D721Med (cell line): ENCODE data around the gene CAPN5.

Source experiments
- DNase-seq: peaks from one replicate; pipeline ENCODE4 v3.0.0; 2011; ENCODE audit warnings: low spot score; ENCODE audit not compliant: insufficient read length
- FAIRE-seq: peaks from 2 replicates; lab custom pipeline; 2011; peaks lifted over from hg19 to GRCh38; lab: Jason Lieb, UNC
- TF ChIP-seq, protein P1 (sequence below): IDR thresholded peaks from 2 replicates; pipeline ENCODE4 v1.5.1; 2012; ENCODE audit warnings: mild to moderate bottlenecking, control low read depth; ENCODE audit not compliant: insufficient read depth; ENCODE audit errors: missing control alignments

The CAPN5 gene

DNA sequence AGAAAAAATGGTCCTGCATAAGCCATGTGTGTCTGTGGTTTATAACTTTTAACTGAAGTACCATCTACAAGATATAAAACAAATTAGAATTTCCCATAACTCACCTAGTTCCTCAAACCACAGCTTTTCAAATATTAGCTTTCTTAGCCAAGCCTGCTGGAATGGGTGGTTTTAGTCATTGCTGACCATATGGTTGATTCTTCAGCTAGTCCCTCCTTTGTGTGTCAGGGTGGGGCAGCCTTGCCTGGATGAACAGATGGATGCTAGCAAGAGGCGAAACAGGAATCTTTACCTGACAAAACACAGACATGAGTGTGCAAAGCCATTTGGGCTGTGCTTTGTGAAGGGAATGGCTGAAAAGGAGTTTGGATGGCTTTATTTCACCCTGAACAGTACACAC lies 39.5 kb upstream of the CAPN5 start:
- DNase-seq, result no peak
- no peak for FAIRE-seq
- TF ChIP-seq, protein P1, sequence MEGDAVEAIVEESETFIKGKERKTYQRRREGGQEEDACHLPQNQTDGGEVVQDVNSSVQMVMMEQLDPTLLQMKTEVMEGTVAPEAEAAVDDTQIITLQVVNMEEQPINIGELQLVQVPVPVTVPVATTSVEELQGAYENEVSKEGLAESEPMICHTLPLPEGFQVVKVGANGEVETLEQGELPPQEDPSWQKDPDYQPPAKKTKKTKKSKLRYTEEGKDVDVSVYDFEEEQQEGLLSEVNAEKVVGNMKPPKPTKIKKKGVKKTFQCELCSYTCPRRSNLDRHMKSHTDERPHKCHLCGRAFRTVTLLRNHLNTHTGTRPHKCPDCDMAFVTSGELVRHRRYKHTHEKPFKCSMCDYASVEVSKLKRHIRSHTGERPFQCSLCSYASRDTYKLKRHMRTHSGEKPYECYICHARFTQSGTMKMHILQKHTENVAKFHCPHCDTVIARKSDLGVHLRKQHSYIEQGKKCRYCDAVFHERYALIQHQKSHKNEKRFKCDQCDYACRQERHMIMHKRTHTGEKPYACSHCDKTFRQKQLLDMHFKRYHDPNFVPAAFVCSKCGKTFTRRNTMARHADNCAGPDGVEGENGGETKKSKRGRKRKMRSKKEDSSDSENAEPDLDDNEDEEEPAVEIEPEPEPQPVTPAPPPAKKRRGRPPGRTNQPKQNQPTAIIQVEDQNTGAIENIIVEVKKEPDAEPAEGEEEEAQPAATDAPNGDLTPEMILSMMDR, result no peak

DNA sequence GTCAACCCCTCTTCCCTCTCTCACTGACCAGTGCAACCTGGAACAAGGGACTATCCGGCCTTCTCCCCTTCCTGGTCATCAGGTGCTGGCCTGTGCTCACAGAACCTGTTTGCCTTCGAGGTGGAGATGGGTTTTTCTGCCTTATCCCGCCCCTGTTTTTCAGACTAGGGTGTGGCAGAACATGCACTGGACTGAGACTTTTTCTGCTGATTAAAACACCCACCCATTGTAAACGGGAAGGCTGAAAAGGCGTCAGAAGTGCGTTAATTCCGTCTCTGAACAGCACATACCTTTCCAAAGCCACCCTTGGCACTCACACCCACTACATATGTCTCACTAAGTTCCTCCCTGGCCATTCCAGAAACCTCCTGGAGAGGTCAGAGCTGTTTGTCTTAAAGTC lies 36.9 kb upstream of the CAPN5 start:
- no peak for DNase-seq
- no peak for FAIRE-seq
- TF ChIP-seq, protein P1, result no peak

DNA sequence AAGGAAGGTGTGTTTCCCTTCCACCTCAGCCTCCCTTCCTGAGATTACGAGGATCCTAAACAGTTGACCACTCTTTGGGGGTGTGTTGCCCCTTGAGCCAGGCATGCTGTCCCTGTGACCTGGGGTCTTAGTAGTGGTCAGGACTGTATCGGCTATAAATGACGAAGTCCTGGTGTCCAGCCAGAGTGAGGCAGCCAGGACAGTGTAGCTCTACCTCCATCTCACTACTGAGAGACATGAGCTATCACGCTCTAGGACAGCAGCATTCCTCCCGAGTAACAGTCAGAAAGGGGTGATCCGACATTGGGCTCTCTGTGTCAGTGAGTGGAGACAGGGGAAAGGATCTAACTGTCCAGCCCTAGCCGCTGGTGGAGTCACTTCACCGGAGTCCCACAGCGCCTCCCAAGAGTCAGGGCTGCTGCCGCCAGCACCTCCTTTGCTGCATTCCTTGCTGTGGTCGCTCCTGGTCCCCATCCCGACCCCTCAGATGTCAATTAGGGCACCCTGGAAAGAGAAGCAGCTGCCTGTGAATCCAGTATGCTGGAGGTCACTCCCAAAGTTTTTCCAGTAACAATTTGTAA lies 35.8 kb upstream of the CAPN5 start:
- no peak for DNase-seq
- TF ChIP-seq, protein P1, result no peak
- FAIRE-seq, result no peak

DNA sequence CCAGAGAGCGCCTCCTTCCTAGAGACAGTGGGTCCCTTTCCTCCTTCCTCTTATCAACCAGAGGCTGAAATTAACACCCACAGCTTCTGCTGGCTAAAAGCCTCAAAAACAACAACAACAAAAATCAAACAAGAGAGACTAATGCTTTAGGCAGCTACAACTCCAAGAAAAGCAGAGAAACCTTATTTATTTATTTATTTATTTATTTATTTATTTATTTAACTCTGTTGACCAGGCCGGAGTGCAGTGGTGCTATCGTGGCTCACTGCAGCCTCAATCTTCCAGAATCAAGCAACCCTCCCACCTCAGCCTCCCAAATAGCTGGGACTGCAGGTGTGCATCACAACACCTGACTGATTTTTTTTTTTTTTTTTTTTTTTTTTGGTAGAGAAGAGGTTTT lies 35.2 kb upstream of the CAPN5 start:
- DNase-seq, result no peak
- no peak for FAIRE-seq
- TF ChIP-seq, protein P1, result no peak

DNA sequence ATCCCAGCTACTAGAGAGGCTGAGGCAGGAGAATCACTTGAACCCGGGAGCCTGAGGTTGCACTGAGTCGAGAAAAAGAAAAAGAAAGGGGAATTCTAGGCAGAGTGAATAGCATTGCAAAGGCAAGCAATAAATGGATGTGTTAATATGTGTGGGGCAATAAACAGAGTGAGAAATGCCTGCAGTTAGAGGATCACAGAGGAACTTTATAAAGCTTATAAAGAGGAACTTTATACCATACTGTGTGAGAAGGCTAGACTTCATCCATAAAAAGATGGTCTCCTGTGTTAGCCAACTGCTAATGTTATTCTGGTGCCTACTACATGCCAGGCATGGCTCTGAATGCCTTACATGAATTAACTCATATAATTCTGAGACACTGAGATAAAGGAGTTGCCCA lies 31.7 kb upstream of the CAPN5 start:
- FAIRE-seq, result no peak
- TF ChIP-seq, protein P1, result no peak
- no peak for DNase-seq

DNA sequence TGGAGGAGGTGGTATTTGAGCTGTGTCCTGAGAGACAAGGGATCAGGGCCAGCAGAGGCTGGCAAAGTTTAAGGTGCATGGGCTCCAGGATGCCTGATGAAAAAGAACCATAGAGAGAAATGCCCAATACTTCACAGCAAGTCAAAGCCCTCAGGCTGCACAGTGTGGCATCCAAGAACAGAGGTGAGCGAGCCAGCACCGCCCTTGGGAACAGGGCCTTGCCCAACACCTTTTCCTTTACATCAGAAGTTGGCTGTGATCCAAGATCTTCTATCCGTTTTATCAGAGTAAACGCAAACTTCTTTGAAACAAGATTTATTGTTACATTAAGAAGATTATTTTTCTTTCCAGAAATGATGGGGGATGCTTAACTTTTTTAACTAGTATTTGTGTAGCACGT lies 31.2 kb upstream of the CAPN5 start:
- DNase-seq (no peak), FAIRE-seq (no peak)
- TF ChIP-seq, protein P1, result no peak

DNA sequence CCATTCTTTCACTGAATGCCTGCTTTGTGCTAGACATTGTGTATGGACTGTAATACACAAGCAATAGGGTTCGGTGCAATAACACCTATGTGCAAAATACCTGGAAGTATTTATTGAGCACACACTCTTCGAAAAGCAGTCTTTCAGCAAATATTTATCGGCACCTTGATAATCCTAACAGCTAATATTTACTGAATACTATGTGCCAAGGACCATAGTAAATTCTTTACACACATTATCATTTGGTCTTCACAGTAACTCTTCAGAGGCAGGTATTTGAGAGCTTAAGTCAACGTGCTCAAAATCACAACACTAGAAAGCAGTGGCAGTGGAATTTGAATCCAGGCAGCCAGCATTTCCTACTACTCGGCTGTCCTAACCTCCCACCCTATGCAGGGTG lies 30.4 kb upstream of the CAPN5 start:
- TF ChIP-seq, protein P1, result no peak
- no peak for DNase-seq
- no peak for FAIRE-seq
